ENCODE data around the gene OARD1. TPM values are rescaled to one million over a fixed set of nuclear protein-coding genes. Genes with fewer than 3 reads are reported as not detected.

Gene OARD1
- total and polyA plus RNA-seq, 7 experiments from 2014 or later: 31.1 to 55.8 (median 44.6) TPM

DNA sequence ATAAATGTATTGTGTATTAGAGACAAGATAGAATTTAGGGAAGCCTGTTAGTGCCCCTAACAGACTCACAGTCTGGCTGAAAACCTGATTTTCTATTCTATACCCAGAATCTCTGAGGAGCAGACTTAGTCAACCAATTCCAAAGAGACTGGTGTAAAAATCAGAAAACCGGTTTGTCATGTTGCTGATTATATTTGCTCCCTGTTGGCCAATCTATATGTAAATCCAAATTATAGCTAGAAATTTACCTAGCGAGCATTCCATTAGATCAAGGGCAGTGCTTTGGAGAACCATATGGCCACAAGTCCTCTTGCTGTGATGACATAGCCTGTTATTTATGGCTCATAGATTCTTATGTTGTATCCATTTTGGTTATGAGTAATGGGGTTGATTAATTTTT, 5.4 kb upstream of the OARD1 start:
- Mint-ChIP-seq H3K9me3 (peaks cover 0 to 3% (median 0%) of the 10 kb centered on the region in 11 donors), H3K27me3 (peaks cover 0 to 3% (median 0%) of the 10 kb centered on the region in 5 donors), H3K4me1 (peaks cover 45 to 86% (median 82%) of the 10 kb centered on the region in 7 donors), H3K4me3 (no peak overlapping the region), H3K27ac (peak overlapping the region in 4 of 9 donors; percentile 11 to 95 (median 80)), H3K36me3 (peaks cover 8 to 38% (median 25%) of the 10 kb centered on the region in 5 donors)
- intact Hi-C loops (cut with micrococcal nuclease): loop anchor here (10.0 kb wide), 3 partner anchors 1667 to 1853 kb away; partner anchors contain the start of genes KCNK5 (in 1 of the 2) and TBCC (in 1 of the 2)
- no peak overlapping the region for H3K4me3 ChIP-seq (ENCODE audit: low read length)
- H3K9me3 ChIP-seq (ENCODE audit: control insufficient read depth in 2 of 3, low read length in 3 of 3): no peaks in the 10 kb centered on the region
- H3K36me3 ChIP-seq (ENCODE audit: control insufficient read depth in 2 of 3, insufficient read depth in 3 of 3, low read length in 3 of 3): peaks cover 0 to 20% (median 5%) of the 10 kb centered on the region in 3 experiments
- DNase-seq (no peak), ATAC-seq (no peak)
- H3K27ac ChIP-seq (ENCODE audit: low read depth, low read length): no peak overlapping the region
- no peaks in the 10 kb centered on the region for H3K27me3 ChIP-seq (ENCODE audit: control insufficient read depth in 2 of 2, insufficient read depth in 2 of 2, low read length in 2 of 2)
- POLR2A ChIA-PET: interaction anchor here (0.6 kb wide), 1 partner anchor 14 kb away, joined by 7 read pairs; no protein-coding TSS in a partner anchor
- H3K4me1 ChIP-seq (ENCODE audit: control insufficient read depth in 2 of 2, insufficient read depth in 2 of 2, low read length in 2 of 2): peaks cover 37 to 48% of the 10 kb centered on the region in 2 donors
- CTCF ChIA-PET: interaction anchor here (0.7 kb wide), 1 partner anchor 104 kb away, joined by 3 read pairs; no protein-coding TSS in a partner anchor

DNA sequence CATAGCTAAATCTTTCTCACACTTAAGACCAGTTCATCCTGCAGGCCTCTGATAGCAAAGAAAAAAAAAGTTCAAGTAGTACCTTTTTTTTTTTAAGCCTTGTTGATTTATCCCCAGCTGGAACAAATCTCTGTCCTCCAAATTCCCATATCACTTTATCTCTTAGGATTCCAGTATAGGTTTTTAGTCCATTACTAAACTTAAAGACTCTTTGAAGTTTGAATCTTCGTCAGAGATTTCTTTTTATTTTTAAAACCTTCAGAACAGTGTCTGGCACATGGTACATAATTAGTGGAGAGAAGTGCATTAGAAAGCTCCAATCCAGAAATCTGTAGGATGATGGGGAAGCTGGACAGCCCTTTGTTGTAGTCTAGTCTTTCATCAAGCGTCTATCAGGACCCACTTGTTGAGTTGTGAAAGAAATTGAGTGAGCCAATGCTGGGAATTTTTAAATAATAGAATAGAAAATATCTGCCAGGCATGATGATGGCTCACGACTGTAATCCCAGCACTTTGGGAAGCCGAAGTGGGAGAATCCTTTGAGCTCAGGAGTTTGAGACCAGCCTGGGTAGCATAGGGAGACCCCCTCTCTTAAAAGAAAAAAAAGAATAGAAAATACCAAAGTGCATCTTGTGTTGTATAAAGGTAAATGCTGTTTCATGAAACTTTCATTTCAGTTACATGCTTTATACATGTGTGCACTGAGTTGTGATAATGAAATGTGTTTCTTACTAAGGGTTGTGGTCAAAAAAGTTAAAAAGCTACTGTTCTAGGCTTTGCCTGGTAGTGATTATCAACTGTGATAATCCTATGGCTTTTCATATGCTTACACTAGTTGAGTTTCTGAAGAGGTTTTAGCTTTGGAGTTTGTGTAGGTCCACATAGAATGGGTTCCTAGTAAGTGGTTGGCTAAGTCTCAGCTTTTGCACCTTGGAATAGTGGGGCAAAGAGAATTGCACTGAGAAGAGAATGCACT, 3.8 kb upstream of the OARD1 start:
- ATAC-seq (no peak), DNase-seq (no peak)
- ChIA-PET POLR2A (interaction anchor here (0.6 to 0.7 kb wide), 2 partner anchors 14 to 232 kb away, joined by 3 to 4 read pairs; no protein-coding TSS in a partner anchor), CTCF (interaction anchor here (0.8 to 1.3 kb wide), 2 partner anchors 48 to 105 kb away, joined by 3 read pairs; no protein-coding TSS in a partner anchor)
- Mint-ChIP-seq H3K27ac (peak overlapping the region; percentile 29 to 95 (median 93)), H3K4me1 (peaks cover 43 to 80% (median 75%) of the 10 kb centered on the region in 7 donors), H3K9me3 (peaks cover 0 to 6% (median 0%) of the 10 kb centered on the region in 11 donors), H3K4me3 (peak overlapping the region; percentile 39 to 98 (median 94)), H3K36me3 (peaks cover 8 to 34% (median 17%) of the 10 kb centered on the region in 5 donors), H3K27me3 (peaks cover 0 to 5% (median 0%) of the 10 kb centered on the region in 5 donors)
- Histone ChIP-seq H3K9me3 (ENCODE audit: control insufficient read depth in 2 of 3, low read length in 3 of 3) (no peaks in the 10 kb centered on the region), H3K27ac (ENCODE audit: low read depth, low read length) (peak overlapping the region; percentile 95), H3K27me3 (ENCODE audit: control insufficient read depth in 2 of 2, insufficient read depth in 2 of 2, low read length in 2 of 2) (no peaks in the 10 kb centered on the region), H3K4me1 (ENCODE audit: control insufficient read depth in 2 of 2, insufficient read depth in 2 of 2, low read length in 2 of 2) (peaks cover 33 to 47% of the 10 kb centered on the region in 2 donors), H3K36me3 (ENCODE audit: control insufficient read depth in 2 of 3, insufficient read depth in 3 of 3, low read length in 3 of 3) (peaks cover 0 to 16% (median 5%) of the 10 kb centered on the region in 3 experiments), H3K4me3 (ENCODE audit: low read length) (no peak overlapping the region)
- intact Hi-C loops (cut with micrococcal nuclease): loop anchor here (10.0 kb wide), 3 partner anchors 1669 to 1851 kb away; partner anchors contain the start of genes KCNK5 (in 1 of the 2) and TBCC (in 1 of the 2)

DNA sequence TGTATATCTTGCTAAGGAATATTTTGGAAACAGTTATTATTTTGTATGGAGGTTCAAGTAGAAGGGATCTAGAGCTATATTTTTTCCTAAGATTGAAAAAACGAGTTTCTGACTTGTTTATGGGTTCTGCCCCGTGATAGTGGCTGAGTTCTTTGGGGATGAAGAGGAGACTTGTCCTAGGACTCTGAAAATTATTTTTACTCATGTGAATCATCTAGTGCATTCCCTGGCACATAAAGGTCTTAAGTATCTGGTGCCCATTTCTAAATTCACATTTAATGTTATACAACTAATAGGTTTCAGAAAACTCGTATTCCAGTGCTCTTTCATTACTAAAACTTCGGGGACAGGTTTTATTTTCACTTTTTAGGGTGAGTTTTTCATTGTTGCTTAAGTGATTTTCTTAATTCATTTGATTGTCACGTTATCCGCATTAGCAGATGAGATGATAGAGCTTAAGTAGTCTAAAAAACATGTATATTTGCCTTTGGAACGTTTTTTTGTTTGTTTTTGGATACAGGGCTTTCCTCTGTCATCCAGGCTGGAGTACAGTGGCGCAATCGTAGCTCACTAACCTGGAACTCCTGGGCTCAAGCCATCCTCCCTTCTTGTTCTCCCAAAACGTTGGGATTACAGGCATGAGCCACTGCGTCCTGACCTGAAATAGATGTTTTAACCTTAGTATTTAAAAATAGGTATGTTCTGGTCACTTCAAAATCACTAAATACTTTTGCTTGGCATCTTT, 2.7 kb upstream of the OARD1 start:
- H3K36me3 ChIP-seq (ENCODE audit: control insufficient read depth in 2 of 3, insufficient read depth in 3 of 3, low read length in 3 of 3): peaks cover 0 to 16% (median 5%) of the 10 kb centered on the region in 3 experiments
- H3K9me3 ChIP-seq (ENCODE audit: control insufficient read depth in 2 of 3, low read length in 3 of 3): no peaks in the 10 kb centered on the region
- H3K27ac ChIP-seq (ENCODE audit: low read depth, low read length): peak overlapping the region; percentile 95
- Mint-ChIP-seq H3K4me3 (peak overlapping the region; percentile 88 to 98 (median 94)), H3K36me3 (peaks cover 8 to 28% (median 10%) of the 10 kb centered on the region in 5 donors), H3K27me3 (peaks cover 0 to 5% (median 0%) of the 10 kb centered on the region in 5 donors), H3K9me3 (peaks cover 0 to 6% (median 0%) of the 10 kb centered on the region in 11 donors), H3K27ac (peak overlapping the region; percentile 93 to 99 (median 95)), H3K4me1 (peaks cover 41 to 80% (median 73%) of the 10 kb centered on the region in 7 donors)
- POLR2A ChIA-PET: interaction anchor here (1.0 kb wide), 1 partner anchor 7 kb away, joined by 3 read pairs; no protein-coding TSS in a partner anchor
- H3K4me3 ChIP-seq (ENCODE audit: low read length): peak overlapping the region; percentile 78
- H3K27me3 ChIP-seq (ENCODE audit: control insufficient read depth in 2 of 2, insufficient read depth in 2 of 2, low read length in 2 of 2): no peaks in the 10 kb centered on the region
- intact Hi-C loops (cut with micrococcal nuclease): loop anchor here (5.0 to 10.0 kb wide), 7 partner anchors 472 to 1937 kb away; partner anchors contain the start of genes TBCC (in 2 of the 2), FOXP4 (in 1 of the 2), KCNK5 (in 1 of the 2) and KLHDC3 (in 1 of the 2)
- peaks cover 36 to 38% of the 10 kb centered on the region in 2 donors for H3K4me1 ChIP-seq (ENCODE audit: control insufficient read depth in 2 of 2, insufficient read depth in 2 of 2, low read length in 2 of 2)
- CTCF ChIA-PET: interaction anchor here (0.8 to 1.3 kb wide), 4 partner anchors 9 to 204 kb away, joined by 3 to 4 read pairs (median 3); no protein-coding TSS in a partner anchor
- ATAC-seq (no peak), DNase-seq (no peak)

DNA sequence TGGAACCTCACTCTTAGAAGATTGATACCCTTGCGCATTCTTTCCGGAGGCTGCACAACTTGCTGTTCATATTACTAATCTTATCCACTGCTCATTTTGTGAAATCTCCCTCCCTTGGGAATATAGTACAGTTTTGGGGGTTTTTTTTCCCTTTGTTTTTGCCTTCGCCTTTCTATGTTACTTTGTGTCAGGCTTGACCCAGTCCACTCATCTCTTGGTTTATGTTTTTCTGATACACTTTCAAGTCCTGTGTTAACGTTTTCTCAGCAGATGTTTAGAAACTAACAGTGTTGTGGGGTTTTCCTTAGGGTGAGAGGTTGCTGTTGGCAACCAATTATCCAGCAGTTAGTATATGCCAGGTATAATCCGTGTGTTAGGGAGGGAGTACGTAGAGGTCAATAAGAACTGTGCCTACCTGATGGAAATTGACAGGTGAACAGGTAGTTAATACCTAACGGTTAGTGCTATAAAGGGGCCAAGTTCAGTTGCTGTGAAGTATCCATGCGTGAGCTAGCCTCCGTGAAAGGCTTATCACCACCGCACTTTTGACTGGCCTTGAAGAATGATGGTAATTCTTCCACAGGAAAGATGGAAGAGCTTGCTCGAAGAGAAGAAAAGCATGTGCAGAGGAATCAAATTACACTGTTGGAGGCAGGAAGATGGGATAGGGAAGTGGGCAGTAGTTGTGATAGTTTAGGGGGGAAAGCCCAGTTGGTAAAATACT, 2.0 kb upstream of the OARD1 start:
- Mint-ChIP-seq H3K36me3 (peaks cover 4 to 28% (median 5%) of the 10 kb centered on the region in 5 donors), H3K4me3 (peak overlapping the region; percentile 88 to 98 (median 94)), H3K27me3 (peaks cover 0 to 5% (median 0%) of the 10 kb centered on the region in 5 donors), H3K4me1 (peaks cover 41 to 78% (median 71%) of the 10 kb centered on the region in 7 donors), H3K27ac (peak overlapping the region; percentile 93 to 99 (median 95)), H3K9me3 (peaks cover 0 to 6% (median 0%) of the 10 kb centered on the region in 11 donors)
- peak in 5 of 9 donors; percentile 11 to 54 (median 26) for DNase-seq
- intact Hi-C loops (cut with micrococcal nuclease): loop anchor here (1.0 to 10.0 kb wide), 15 partner anchors 108 to 1959 kb away; partner anchors contain the start of genes TBCC (in 2 of the 2), TFEB (in 2 of the 2), FOXP4 (in 1 of the 2) and KCNK5 (in 1 of the 2)
- no peak for ATAC-seq
- Histone ChIP-seq H3K27ac (ENCODE audit: low read depth, low read length) (peak overlapping the region; percentile 95), H3K36me3 (ENCODE audit: control insufficient read depth in 2 of 3, insufficient read depth in 3 of 3, low read length in 3 of 3) (peaks cover 0 to 15% (median 5%) of the 10 kb centered on the region in 3 experiments), H3K4me3 (ENCODE audit: low read length) (peak overlapping the region; percentile 78), H3K27me3 (ENCODE audit: control insufficient read depth in 2 of 2, insufficient read depth in 2 of 2, low read length in 2 of 2) (no peaks in the 10 kb centered on the region), H3K4me1 (ENCODE audit: control insufficient read depth in 2 of 2, insufficient read depth in 2 of 2, low read length in 2 of 2) (peaks cover 30 to 32% of the 10 kb centered on the region in 2 donors), H3K9me3 (ENCODE audit: control insufficient read depth in 2 of 3, low read length in 3 of 3) (no peaks in the 10 kb centered on the region)
- ChIA-PET POLR2A (interaction anchor here (1.0 kb wide), 1 partner anchor 8 kb away, joined by 3 read pairs; no protein-coding TSS in a partner anchor), CTCF (interaction anchor here (0.8 to 1.3 kb wide), 3 partner anchors 9 to 204 kb away, joined by 3 to 4 read pairs (median 3); no protein-coding TSS in a partner anchor)
